Glutamatergic neuron (in vitro differentiated cells): ENCODE data around the gene WSCD1. TPM values are rescaled to one million over a fixed set of nuclear protein-coding genes. Genes with fewer than 3 reads are reported as not detected.

Experiments
- DNase-seq: peaks from one replicate; pipeline ENCODE4 v3.0.0; 2022
- H3K27ac Mint-ChIP-seq: one replicate; pipeline ENCODE4 v1.8.0; 2020; ENCODE audit warnings: mild to moderate bottlenecking, mixed read lengths, inconsistent platforms; ENCODE audit not compliant: unreplicated experiment
- H3K27me3 Mint-ChIP-seq: one replicate; pipeline ENCODE4 v1.8.0; 2020; ENCODE audit warnings: mild to moderate bottlenecking, moderate library complexity, mixed read lengths, inconsistent platforms; ENCODE audit not compliant: unreplicated experiment
- H3K36me3 Mint-ChIP-seq: one replicate; pipeline ENCODE4 v1.8.0; 2020; ENCODE audit warnings: mild to moderate bottlenecking, mixed read lengths, inconsistent platforms; ENCODE audit not compliant: unreplicated experiment
- H3K4me1 Mint-ChIP-seq: one replicate; pipeline ENCODE4 v1.8.0; 2020; ENCODE audit warnings: mild to moderate bottlenecking, low read depth, mixed read lengths, inconsistent platforms; ENCODE audit not compliant: unreplicated experiment
- H3K4me3 Mint-ChIP-seq: one replicate; pipeline ENCODE4 v1.8.0; 2020; ENCODE audit warnings: mild to moderate bottlenecking, mixed read lengths, inconsistent platforms; ENCODE audit not compliant: unreplicated experiment
- H3K9me3 Mint-ChIP-seq: one replicate; pipeline ENCODE4 v1.8.0; 2020; ENCODE audit warnings: mild to moderate bottlenecking, moderate library complexity, mixed read lengths, inconsistent platforms; ENCODE audit not compliant: unreplicated experiment
- CTCF ChIP-seq: fragments of 200-600 bp; sonication (generic); IDR thresholded peaks from one replicate; pipeline ENCODE4 v1.5.0; 2021; ENCODE audit not compliant: partially characterized antibody, unreplicated experiment
- total RNA-seq: library from RNA; stranded (reverse); fragmentation: NEBNext Ultra II Directional; extraction: Animal tissue kit (Norgen Biotek cat#: 25700); gene quantifications from one replicate; pipeline ENCODE4 v1.2.1, GENCODE V29; 2021; ENCODE audit not compliant: unreplicated experiment

The WSCD1 gene
- total RNA-seq, 1 donor from 2014 or later, result 35.6 TPM

- peaks cover 11% of the 10 kb centered on the region for H3K4me1 Mint-ChIP-seq
- H3K4me3 Mint-ChIP-seq, result no peak overlapping the region
- peaks cover 6% of the 10 kb centered on the region for H3K36me3 Mint-ChIP-seq
- no peak overlapping the region for H3K27ac Mint-ChIP-seq
- no peak for DNase-seq
- H3K27me3 Mint-ChIP-seq, result peaks cover 5% of the 10 kb centered on the region
- no peak for TF ChIP-seq CTCF
- H3K9me3 Mint-ChIP-seq, result no peaks in the 10 kb centered on the region
Observed at GRCh38 chr17:6092903-6093468, 22.8 kb downstream of the WSCD1 start.

- H3K9me3 Mint-ChIP-seq, result no peaks in the 10 kb centered on the region
- DNase-seq, result no peak
- no peak overlapping the region for H3K27ac Mint-ChIP-seq
- peaks cover 17% of the 10 kb centered on the region for H3K4me1 Mint-ChIP-seq
- H3K27me3 Mint-ChIP-seq, result peaks cover 5% of the 10 kb centered on the region
- H3K36me3 Mint-ChIP-seq, result peaks cover 4% of the 10 kb centered on the region
- no peak for TF ChIP-seq CTCF
- no peak overlapping the region for H3K4me3 Mint-ChIP-seq
Observed at GRCh38 chr17:6094453-6094852, 24.3 kb downstream of the WSCD1 start.

DNA sequence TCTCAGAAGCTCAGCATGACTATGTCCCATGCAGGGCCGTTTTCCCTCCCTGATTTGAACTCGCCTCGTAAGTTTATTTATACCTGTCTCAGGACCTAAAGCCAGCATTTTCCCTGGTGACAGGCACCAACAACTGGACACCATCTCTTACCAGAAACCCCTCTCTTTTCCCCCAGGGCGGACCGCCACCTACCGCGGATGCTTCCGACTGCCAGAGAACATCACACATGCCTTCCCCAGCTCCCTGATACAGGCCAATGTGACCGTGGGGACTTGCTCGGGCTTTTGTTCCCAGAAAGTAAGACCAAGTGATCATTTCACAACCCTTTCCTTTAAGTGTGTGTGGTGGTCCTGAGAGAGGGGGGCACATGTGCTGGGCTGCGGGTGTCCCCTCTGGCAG, 24.7 kb downstream of the WSCD1 start:
- Mint-ChIP-seq H3K27ac (no peak overlapping the region), H3K4me3 (no peak overlapping the region), H3K27me3 (peaks cover 5% of the 10 kb centered on the region), H3K36me3 (peaks cover 8% of the 10 kb centered on the region), H3K4me1 (peaks cover 17% of the 10 kb centered on the region), H3K9me3 (no peaks in the 10 kb centered on the region)
- DNase-seq, result no peak
- no peak for TF ChIP-seq CTCF

- Mint-ChIP-seq H3K4me1 (peaks cover 17% of the 10 kb centered on the region), H3K27me3 (peaks cover 5% of the 10 kb centered on the region), H3K27ac (no peak overlapping the region), H3K36me3 (peaks cover 12% of the 10 kb centered on the region), H3K9me3 (no peaks in the 10 kb centered on the region), H3K4me3 (no peak overlapping the region)
- DNase-seq, result no peak
- no peak for TF ChIP-seq CTCF
Observed at GRCh38 chr17:6095501-6095900, 25.3 kb downstream of the WSCD1 start.

GRCh38 chr17:6096201-6097004, 26.2 kb downstream of the WSCD1 start:
- Mint-ChIP-seq H3K9me3 (no peaks in the 10 kb centered on the region), H3K4me1 (peaks cover 14% of the 10 kb centered on the region), H3K36me3 (peaks cover 12% of the 10 kb centered on the region), H3K27ac (no peak overlapping the region), H3K27me3 (peaks cover 3% of the 10 kb centered on the region), H3K4me3 (no peak overlapping the region)
- TF ChIP-seq CTCF, result no peak
- no peak for DNase-seq
